Gastroesophageal sphincter (tissue), 3 donors: Measurements from ENCODE around the gene TNK2.

Experiments
- CTCF ChIP-seq, 4 experiments: fragments of 200-600 bp in 2 of 4; fragments of 450-650 bp in 2 of 4; sonication (generic) in 1 of 4; IDR thresholded peaks; one replicate each; pipeline ENCODE4 v1.5.1; 2017 to 2019; ENCODE audit warnings: antibody characterized with exemption in 4 of 4, mild to moderate bottlenecking in 2 of 4, moderate library complexity in 2 of 4
- POLR2A ChIP-seq, 2 donors: fragments of 450-650 bp; IDR thresholded peaks; one replicate each; pipeline ENCODE4 v1.6.1; 2017; ENCODE audit warnings: antibody characterized with exemption in 2 of 2, mild to moderate bottlenecking in 2 of 2, moderate library complexity in 1 of 2
- POLR2AphosphoS5 ChIP-seq: sonication (generic); formaldehyde crosslinking; IDR thresholded peaks from one replicate; pipeline ENCODE4 v1.6.1; 2017; ENCODE audit warnings: antibody characterized with exemption

- TF ChIP-seq CTCF (IDR thresholded peaks at IDR 0.05) (no peak), POLR2AphosphoS5 (no peak), POLR2A (IDR thresholded peaks at IDR 0.05) (no peak)
Measured at GRCh38 chr3:195823280-195823679, 85.1 kb downstream of the TNK2 start.
